HEK293 (cell line): Measurements from ENCODE around the gene LGALS13.

Experiments used
- CTCF ChIP-seq: fragments of 450-650 bp; formaldehyde crosslinking; IDR thresholded peaks from 2 replicates; pipeline ENCODE4 v1.5.1; 2016; ENCODE audit warnings: missing biosample characterization, missing genetic modification characterization
- OSR2 ChIP-seq: fragments of 450-650 bp; formaldehyde crosslinking; IDR thresholded peaks from 2 replicates; pipeline ENCODE4 v1.5.1; 2016; ENCODE audit warnings: missing biosample characterization, missing genetic modification characterization
- OVOL3 ChIP-seq: fragments of 450-650 bp; formaldehyde crosslinking; IDR thresholded peaks from 2 replicates; pipeline ENCODE4 v1.5.1; 2016; ENCODE audit warnings: missing biosample characterization, missing genetic modification characterization
- PRDM10 ChIP-seq: fragments of 450-650 bp; formaldehyde crosslinking; IDR thresholded peaks from 2 replicates; pipeline ENCODE4 v1.5.1; 2016; ENCODE audit warnings: missing biosample characterization, missing genetic modification characterization
- REST ChIP-seq: fragments of 450-650 bp; formaldehyde crosslinking; IDR thresholded peaks from 2 replicates; pipeline ENCODE4 v1.5.1; 2016; ENCODE audit warnings: missing biosample characterization, missing genetic modification characterization
- SP3 ChIP-seq: fragments of 450-650 bp; formaldehyde crosslinking; IDR thresholded peaks from 2 replicates; pipeline ENCODE4 v1.5.1; 2016; ENCODE audit warnings: missing biosample characterization, missing genetic modification characterization
- YY2 ChIP-seq: fragments of 450-650 bp; formaldehyde crosslinking; IDR thresholded peaks from 2 replicates; pipeline ENCODE4 v1.5.1; 2016; ENCODE audit warnings: missing biosample characterization, missing genetic modification characterization
- ZNF18 ChIP-seq: fragments of 450-650 bp; formaldehyde crosslinking; IDR thresholded peaks from 2 replicates; pipeline ENCODE4 v1.5.1; 2016; ENCODE audit warnings: missing biosample characterization, missing genetic modification characterization
- ZNF214 ChIP-seq: fragments of 450-650 bp; formaldehyde crosslinking; IDR thresholded peaks from 2 replicates; pipeline ENCODE4 v1.5.1; 2017; ENCODE audit warnings: missing biosample characterization, mild to moderate bottlenecking, missing genetic modification characterization, borderline replicate concordance
- ZNF354C ChIP-seq: fragments of 450-650 bp; formaldehyde crosslinking; IDR thresholded peaks from 2 replicates; pipeline ENCODE4 v1.5.1; 2016; ENCODE audit warnings: missing biosample characterization, missing genetic modification characterization, low read depth, borderline replicate concordance
- ZNF514 ChIP-seq: fragments of 450-650 bp; formaldehyde crosslinking; IDR thresholded peaks from 2 replicates; pipeline ENCODE4 v1.5.1; 2016; ENCODE audit warnings: missing biosample characterization, missing genetic modification characterization
- ZNF518A ChIP-seq: fragments of 450-650 bp; formaldehyde crosslinking; conservative IDR thresholded peaks from 2 replicates; pipeline ENCODE4 v1.5.1; 2016; ENCODE audit warnings: low read depth, missing biosample characterization, missing genetic modification characterization
- ZNF580 ChIP-seq: fragments of 450-650 bp; formaldehyde crosslinking; IDR thresholded peaks from 2 replicates; pipeline ENCODE4 v1.5.1; 2016; ENCODE audit warnings: missing biosample characterization, missing genetic modification characterization
- ZSCAN18 ChIP-seq: fragments of 450-650 bp; formaldehyde crosslinking; IDR thresholded peaks from 2 replicates; pipeline ENCODE4 v1.5.1; 2016; ENCODE audit warnings: missing biosample characterization, missing genetic modification characterization

LGALS13 gene

GRCh38 chr19:39631178-39631577 is 28.9 kb downstream of the LGALS13 start (continued):
- TF ChIP-seq PRDM10: peak; percentile 46
- TF ChIP-seq ZNF580 (tag by site-specific recombination): 0 out of 2 replicates have a peak, but pooled peaks have one; percentile 35
- no peak for TF ChIP-seq ZNF214 (tag by site-specific recombination)
- 0 out of 2 replicates have a peak, but pooled peaks have one; percentile 45 for TF ChIP-seq ZSCAN18
- TF ChIP-seq ZNF354C: no peak
- peak; percentile 86 for TF ChIP-seq ZNF518A (tag by site-specific recombination)
- TF ChIP-seq CTCF (tag by site-specific recombination): no peak
- no peak for TF ChIP-seq OSR2 (tag by site-specific recombination)
- TF ChIP-seq YY2 (tag by site-specific recombination): no peak
- no peak for TF ChIP-seq SP3 (tag by site-specific recombination)
- TF ChIP-seq ZNF514 (tag by site-specific recombination): no peak
- no peak for TF ChIP-seq OVOL3 (tag by site-specific recombination)
- no peak for TF ChIP-seq ZNF18 (tag by site-specific recombination)
- no peak for TF ChIP-seq REST
